EL (cell line): ENCODE data around the gene PRRT3.
"Not testable (repeated sequence)": the region's sequence is repeated elsewhere in the genome, so short reads cannot be mapped to it uniquely, and the experiment has no call there.

ENCODE experiments used
- DNase-seq: peaks from one replicate; pipeline ENCODE4 v3.0.0-alpha.2; 2016

The PRRT3 gene

GRCh38 chr3:9947025-9947995 lies 4.9 kb downstream of the PRRT3 start:
- peak; percentile 79 for DNase-seq

- peak; percentile 92 for DNase-seq
Observed at GRCh38 chr3:9946112-9947024, 5.8 kb downstream of the PRRT3 start.

GRCh38 chr3:9945358-9945757 lies 6.8 kb downstream of the PRRT3 start:
- DNase-seq, result no peak

GRCh38 chr3:9944271-9944670 lies 7.9 kb downstream of the PRRT3 start:
- DNase-seq, result no peak

GRCh38 chr3:9942934-9943690 lies 9.1 kb downstream of the PRRT3 start:
- no peak for DNase-seq

- no peak for DNase-seq
Observed at GRCh38 chr3:9942164-9942563, 10.0 kb downstream of the PRRT3 start.

GRCh38 chr3:9940746-9941145 lies 11.5 kb downstream of the PRRT3 start:
- no peak for DNase-seq

- not testable (repeated sequence) for DNase-seq
Observed at GRCh38 chr3:9939906-9940305, 12.3 kb downstream of the PRRT3 start.

GRCh38 chr3:9938966-9939365 lies 13.2 kb downstream of the PRRT3 start:
- no peak for DNase-seq

GRCh38 chr3:9937486-9938238 lies 14.5 kb downstream of the PRRT3 start:
- DNase-seq, result no peak

- no peak for DNase-seq
Observed at GRCh38 chr3:9935966-9936510, 16.2 kb downstream of the PRRT3 start.

GRCh38 chr3:9934993-9935392 lies 17.2 kb downstream of the PRRT3 start:
- no peak for DNase-seq

GRCh38 chr3:9934235-9934621 lies 18.0 kb downstream of the PRRT3 start:
- DNase-seq, result no peak

- DNase-seq, result peak; percentile 88
Observed at GRCh38 chr3:9933561-9934234, 18.5 kb downstream of the PRRT3 start, which contains the start of gene CRELD1. CRELD1 (plus strand) TSS chr3:9933834; CDS start chr3:9934439, 605 bp downstream.

- DNase-seq, result peak; percentile 80
Observed at GRCh38 chr3:9932843-9933560, 19.2 kb downstream of the PRRT3 start.

- no peak for DNase-seq
Observed at GRCh38 chr3:9932535-9932842, 19.7 kb downstream of the PRRT3 start.

- no peak for DNase-seq
Observed at GRCh38 chr3:9930804-9931418, 21.3 kb downstream of the PRRT3 start.

GRCh38 chr3:9928158-9928557 lies 24.1 kb downstream of the PRRT3 start:
- DNase-seq, result no peak

GRCh38 chr3:9918261-9919038 lies 33.8 kb downstream of the PRRT3 start:
- DNase-seq, result no peak
